HTR-8/SVneo (cell line): Measurements from ENCODE around the gene SLC26A1.
"Not testable (repeated sequence)": the region's sequence is repeated elsewhere in the genome, so short reads cannot be mapped to it uniquely, and the experiment has no call there.

Source experiments
- DNase-seq: peaks from one replicate; pipeline ENCODE4 v3.0.0; 2011; ENCODE audit warnings: low spot score, mixed read lengths; ENCODE audit not compliant: insufficient read length
- FAIRE-seq: peaks from 2 replicates; lab custom pipeline; 2011; peaks lifted over from hg19 to GRCh38; lab: Jason Lieb, UNC

Gene SLC26A1

DNA sequence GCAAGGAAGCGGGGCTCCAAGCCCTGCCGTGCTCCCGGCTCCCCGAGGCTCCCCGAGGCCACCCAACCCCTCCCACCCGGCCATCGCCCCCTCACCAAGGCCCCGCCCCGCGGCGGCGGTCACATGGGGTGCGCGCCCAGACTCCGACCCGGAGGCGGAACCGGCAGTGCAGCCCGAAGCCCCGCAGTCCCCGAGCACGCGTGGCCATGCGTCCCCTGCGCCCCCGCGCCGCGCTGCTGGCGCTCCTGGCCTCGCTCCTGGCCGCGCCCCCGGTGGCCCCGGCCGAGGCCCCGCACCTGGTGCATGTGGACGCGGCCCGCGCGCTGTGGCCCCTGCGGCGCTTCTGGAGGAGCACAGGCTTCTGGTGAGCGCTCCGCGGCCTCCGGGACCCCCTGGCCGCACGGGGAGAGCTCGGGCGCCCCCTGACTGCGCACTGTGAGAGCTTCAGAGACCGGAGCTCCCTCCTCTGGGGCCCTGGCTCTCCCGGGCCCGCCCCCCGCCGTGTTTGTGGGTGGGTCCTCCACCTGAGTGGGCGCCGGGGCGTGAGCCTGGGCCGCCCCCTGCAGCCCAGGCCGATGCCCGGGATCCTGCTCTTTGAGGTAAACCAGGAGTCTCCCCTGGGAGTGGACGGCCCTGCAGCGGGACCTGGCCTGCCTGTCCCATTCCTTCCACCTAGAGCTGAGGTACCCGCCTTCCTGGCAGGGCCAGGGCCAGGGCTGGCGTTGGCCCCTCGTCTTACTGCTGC lies 6.2 kb downstream of the SLC26A1 start, which contains the start of gene IDUA:
Gene IDUA, plus strand, starts transcription at position 166 of the 745 bp plus-strand sequence. Its CDS starts 41 bp downstream, at position 207.
- DNase-seq (peak; percentile 88), FAIRE-seq (peak; percentile 78)

DNA sequence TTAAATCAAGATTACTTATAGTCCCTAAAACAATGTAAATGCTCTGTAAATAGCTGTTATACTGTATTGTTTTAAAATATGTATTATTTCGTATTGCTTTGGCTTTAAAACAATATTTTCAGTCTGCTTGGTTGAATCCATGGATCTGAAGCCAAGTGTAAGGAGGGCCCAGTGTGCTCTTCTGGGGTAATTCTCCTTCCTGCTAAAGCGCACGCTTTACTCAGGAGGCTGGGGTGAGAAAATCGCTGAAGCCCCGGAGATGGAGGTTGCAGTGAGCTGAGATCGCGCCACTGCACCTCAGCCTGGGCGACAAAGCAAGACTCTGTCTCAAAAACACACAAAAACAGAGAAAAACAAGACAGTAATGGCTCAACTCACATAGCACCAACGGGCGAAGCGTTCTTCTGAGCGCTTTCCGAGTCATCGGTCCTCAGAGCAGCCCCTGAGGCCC lies 6.8 kb downstream of the SLC26A1 start:
- FAIRE-seq = no peak

DNA sequence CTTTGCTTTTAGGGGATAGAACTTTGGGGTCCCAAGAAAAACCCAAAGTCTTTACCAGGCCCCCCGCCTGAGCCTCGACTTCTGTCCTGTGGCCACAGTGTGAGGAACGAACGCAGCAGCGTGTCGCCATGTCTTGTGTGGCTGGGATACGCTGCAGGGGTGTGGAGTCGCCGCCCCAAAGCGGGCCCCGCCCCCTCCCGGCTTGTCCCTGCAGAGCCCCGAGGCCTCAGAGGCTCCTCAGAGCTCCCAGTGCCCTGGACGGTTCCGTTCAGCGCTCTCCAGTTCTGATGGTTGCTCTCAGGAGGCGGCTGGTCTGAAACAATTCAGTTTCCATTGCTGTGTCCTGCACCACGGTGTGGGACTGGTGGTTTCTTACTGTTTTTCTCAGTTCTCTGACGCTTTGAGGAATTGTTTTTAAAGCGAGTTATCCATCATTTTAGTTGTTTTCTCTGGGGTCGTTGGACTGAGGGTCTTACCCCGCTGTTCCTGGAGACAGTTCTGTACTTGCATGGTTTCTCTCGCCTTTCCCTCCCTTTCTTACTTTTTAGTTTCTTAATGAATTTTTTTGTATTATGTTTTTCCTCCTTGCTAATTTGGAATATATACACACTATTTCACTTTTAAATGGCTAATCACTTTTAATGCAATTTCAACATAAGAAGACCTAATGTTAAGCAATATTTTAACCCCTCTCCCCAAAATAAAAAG lies 7.9 kb downstream of the SLC26A1 start:
- no peak for DNase-seq
- no peak for FAIRE-seq

More for the DNA sequence above, 6.8 kb downstream of the SLC26A1 start:
- DNase-seq = no peak

DNA sequence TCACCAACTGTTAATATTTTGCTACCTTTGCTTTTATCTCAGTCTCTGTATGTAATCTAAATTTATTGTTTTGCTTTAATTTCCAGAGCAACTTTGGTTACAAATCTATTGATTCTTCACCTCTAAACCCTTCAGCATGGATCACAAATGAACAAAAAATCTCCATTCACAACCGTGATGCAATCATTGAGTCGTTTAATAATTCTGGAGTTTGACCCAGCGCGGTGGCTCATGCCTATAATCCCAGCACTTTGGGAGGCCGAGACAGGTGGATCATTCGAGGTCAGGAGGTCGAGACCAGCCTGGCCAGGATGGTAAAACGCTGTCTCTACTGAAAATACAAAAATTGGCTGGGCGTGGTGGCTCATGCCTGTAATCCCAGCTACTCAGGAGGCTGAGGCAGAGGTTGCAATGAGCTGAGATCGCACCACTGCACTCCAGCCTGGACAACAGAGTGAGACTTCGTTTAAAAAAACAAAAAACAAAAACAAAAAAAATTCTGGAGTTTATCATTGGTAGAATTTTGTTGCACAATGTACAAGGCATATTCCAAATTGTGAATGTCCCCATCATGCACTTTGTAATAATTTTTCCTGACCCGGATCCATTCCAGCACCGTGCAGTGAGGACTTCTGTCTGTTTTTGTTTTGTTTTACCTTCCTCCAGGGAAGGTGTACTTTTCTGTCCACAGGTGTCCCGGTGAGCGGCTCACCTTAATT lies 8.7 kb downstream of the SLC26A1 start:
- DNase-seq (no peak), FAIRE-seq (no peak)

DNA sequence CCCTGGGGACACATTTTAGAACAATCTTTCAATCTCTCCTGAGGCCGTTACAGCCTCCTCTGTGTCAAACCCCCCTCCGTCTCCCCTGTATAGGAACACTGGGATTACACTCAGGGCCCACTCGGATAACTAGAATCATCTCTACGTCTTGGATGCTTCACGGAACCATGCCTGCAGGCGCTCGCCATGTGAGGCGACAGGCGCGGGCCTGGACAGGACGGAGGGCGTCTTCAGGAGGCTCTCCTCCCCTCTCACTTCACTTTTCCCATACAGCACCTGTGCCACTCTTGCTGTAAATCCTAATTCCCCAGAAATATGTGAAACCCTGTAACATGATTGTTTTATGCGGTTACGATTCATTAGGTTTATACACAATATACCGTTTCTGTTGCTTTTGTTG lies 10.4 kb downstream of the SLC26A1 start:
- DNase-seq (no peak), FAIRE-seq (no peak)

DNA sequence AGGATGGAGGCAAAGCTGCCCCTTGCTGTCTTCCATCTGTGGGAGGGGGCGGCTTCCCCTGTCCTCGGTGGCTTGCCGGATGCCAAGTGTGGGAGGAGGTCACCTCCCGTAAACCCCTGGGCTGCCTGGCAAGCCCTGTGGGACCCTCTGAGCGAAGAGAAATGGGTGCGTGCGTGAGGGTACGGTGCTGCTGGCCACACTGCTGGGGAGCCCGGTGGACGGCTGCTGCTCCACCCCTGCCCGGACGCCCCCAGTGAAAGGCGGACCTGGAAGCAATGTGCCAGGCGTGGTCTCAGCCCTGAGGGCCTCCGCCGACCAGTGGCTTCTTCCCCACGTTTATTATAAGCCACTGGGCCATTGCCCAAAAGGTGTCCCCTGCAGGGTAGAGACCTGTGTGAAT lies 10.9 kb downstream of the SLC26A1 start:
- DNase-seq (no peak), FAIRE-seq (no peak)

DNA sequence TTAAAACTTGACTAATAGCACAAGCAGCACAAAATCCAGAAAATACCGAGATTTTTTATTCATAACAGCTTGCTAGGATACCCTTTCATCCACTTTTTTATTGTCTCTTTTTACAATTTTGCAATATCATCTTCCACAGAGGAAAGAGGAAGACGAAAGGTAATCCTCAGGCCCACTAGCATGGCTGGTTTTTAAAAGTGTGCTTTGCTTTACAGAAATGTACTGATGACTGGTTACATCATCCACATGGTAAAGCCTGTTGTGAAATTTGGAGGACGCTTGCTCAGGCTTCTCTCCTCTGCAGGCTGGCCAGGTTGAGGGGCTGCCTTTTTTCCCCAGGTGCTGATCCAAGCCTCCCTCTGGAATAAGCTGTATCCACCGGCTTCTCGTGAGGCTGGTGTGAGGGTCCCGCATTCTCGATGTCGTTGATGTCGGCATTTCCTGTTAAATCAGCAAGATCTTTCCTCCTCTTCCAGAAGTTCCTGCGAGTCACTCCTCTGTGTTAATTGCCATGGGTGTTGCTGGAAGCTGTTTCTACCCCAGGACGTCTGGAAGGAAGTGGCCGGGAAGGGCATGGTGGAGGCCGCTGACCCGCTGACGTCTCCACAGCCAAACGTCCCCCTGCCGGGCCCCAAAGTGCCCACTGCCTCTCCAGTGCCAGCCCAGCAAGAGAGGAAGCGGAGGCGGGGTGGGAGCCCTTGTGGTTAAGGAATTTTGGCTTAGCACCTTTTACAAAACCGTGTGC lies 14.1 kb downstream of the SLC26A1 start:
- DNase-seq = no peak
- no peak for FAIRE-seq

DNA sequence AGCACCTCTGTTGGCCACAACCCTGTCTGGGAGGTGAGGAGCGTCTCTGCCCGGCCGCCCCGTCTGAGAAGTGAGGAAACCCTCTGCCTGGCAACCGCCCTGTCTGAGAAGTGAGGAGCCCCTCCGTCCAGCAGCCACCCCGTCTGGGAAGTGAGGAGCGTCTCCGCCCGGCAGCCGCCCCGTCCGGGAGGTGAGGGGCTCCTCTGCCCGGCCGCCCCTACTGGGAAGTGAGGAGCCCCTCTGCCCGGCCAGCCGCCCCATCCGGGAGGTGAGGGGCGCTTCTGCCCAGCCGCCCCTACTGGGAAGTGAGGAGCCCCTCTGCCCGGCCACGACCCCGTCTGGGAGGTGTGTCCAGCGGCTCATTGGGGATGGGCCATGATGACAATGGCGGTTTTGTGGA lies 17.2 kb downstream of the SLC26A1 start:
- not testable (repeated sequence) for FAIRE-seq, DNase-seq

DNA sequence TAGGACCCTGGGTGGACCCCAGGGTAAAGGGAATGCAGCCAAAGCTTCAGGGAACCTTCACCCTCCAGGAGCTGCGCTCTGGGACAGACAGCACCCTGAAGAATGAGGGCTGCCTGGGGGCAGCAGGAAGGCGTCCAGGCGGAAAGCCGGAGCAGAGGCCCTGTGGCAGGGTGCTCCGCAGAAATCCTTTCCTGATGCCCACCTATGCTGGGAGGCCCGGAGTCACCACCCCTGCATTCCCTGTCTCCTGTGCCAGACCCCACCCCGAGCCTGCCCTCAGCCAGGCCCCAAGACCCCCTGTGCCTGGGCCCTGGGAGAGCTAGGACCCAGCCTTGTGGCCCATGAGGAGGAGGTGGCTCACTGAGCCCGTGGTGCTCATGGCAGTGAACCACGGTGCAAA lies 18.5 kb downstream of the SLC26A1 start:
- FAIRE-seq (no peak), DNase-seq (no peak)

DNA sequence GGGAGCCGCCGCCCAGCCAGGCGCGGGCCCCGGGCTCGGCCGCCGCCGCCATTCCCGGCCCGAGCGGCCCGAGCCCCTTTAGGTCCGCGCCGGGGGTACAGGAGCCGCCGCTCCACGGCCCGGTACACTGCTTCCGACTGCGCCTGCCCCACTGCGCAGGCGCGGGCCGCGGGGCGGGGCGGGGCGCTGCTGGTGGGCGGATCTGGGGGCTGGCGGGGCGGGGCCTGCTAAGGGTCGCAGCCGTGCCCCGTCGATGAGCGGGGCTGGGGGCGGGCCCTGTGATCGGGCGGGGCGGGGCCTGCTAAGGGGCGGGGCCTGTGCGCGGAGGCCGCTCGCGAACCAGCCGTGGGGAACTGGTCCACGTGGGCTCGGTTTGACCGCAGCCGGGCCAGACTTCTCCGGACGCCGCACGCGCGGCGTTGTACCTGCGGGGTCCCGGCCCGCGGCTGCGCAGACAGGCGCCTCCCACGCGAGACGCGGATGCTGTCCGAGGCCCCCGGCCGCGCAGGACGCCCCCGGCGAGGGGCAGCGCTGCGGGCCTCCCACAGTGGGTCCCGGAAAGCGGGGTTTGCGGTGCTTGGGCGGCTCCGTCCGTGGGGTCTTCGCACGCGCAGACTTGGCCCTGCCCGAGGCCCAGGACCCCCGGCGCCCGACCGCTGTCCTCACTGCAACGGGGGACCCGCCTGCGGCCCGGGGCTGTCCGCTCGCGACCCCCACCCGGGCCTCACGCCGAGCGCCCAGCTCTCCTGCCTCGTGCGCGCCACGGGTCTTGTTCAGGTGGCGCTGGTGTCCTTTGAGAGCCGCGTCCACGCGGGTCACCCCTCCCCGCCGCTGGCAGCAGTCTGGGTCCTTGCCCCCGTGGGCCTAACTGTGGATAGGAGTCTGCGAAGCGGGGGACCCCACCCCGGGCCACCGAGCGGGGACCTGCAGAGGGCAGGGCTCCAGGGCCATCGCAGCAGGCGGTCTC lies 19.5 kb downstream of the SLC26A1 start, which contains the start of gene DGKQ:
Gene DGKQ, minus strand, starts transcription at position 139 of the 967 bp plus-strand sequence. Its CDS starts 87 bp downstream, at position 52.
- FAIRE-seq (peak; percentile 54), DNase-seq (peak; percentile 87)

DNA sequence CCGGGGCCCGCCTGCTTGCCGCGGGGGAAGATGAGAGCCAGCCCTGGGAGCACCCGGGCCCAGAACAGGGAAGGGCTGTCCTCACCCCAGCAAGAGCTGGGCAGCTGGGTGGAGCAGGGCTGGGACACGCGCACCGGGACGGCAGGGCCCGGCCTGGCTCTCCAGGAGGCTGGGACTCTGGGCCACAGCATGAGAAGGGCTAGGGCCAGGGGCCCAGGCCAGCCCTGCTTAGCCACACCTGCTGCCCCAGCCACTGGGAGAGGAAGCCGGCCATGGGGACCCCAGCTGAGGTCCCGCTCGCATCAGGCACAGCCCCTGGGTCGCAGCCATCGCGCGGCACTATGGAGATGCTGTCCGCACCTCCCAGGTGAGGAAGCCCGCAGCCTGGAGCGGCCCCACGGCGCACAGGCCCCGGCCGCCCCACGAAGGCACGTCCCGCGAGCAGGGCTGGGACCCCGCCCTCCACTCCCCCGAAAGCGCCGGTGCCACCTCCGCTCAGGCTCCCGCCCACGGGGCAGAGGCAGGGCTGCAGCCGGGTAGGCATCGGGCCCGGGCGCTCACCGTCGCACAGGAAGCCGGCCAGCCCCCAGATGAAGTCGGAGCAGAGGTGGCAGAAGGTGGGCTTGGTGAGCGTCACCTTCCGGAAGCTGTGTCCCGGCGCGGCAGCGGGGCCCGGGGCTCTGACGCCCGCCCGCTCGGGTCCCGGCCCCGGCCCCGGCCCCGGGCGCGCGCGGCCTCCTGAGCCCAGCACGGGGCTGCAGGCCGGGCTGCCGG lies 20.4 kb downstream of the SLC26A1 start:
- FAIRE-seq = no peak

DNA sequence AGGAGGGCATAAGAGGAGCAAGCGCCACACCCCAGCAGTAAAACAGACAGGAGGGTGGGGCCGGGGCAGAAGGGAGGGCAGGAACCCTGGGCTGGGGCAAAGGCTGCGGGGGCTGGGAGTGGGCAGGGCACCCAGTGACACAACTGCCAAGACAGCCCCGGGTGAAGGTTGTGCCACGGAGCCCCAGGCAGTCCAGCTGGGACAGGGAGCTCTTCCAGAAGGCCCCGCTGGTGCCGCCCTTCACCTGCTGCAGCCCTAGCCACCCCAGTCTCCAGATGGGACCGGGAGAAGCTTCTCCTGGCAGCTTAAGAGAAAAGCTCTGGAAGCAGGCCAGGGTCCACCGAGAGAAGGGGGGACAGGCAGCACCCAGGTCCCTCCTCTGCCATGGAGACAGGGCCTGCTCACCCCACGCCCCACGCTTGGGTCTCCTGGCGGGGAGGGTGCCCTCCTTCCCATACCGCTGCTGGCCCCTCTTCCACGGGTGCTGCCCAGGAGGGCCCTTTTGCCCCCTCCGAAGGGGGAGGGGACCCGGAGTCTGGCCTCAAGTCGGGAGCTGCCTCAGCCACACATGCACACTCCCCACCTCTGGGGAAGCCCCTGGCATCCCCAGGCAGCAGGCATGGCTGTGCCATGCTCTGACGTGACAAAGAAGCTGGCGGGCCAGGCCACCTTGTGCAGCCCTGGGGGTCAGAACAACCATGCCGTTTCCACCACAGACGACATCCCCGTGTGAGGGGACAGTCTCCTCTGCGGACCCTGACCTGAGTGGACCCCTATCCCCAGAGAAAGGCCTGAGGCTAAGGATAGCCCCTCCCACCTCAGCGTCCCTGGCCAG lies 21.3 kb downstream of the SLC26A1 start:
- FAIRE-seq (no peak), DNase-seq (no peak)

More for the DNA sequence above, 20.4 kb downstream of the SLC26A1 start:
- peak; percentile 44 for DNase-seq

DNA sequence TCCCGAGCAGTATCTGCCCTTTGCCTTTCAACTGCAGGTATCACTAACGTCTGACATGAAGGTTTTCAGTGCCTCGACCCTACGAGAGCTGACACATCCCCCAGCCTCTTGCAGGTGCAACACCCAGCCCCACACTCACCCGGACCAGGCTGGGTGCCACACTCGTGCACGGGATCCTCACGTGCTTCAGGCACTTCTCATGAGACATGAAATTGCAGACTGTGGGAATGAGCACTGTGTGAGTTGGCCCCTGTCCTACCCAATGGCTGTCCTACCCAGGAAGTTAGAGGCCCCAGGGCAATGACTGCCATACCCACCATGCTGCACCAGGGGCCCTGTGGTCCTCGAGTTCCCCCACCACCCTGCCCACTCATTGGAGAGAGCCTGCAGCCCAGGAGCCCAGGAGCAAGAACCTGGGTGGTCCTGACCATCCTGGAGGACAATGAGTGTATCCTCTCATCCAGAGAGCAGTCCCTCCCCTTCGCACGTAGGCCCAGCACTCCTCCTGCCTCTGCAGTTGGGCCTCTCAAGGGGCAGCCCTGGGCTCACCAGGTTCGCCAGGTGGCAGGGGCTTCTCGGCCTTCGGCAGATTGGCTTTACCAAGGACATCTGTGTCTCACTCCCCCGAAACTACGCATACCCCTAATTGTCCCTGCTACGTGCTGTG lies 22.2 kb downstream of the SLC26A1 start:
- FAIRE-seq (no peak), DNase-seq (no peak)

DNA sequence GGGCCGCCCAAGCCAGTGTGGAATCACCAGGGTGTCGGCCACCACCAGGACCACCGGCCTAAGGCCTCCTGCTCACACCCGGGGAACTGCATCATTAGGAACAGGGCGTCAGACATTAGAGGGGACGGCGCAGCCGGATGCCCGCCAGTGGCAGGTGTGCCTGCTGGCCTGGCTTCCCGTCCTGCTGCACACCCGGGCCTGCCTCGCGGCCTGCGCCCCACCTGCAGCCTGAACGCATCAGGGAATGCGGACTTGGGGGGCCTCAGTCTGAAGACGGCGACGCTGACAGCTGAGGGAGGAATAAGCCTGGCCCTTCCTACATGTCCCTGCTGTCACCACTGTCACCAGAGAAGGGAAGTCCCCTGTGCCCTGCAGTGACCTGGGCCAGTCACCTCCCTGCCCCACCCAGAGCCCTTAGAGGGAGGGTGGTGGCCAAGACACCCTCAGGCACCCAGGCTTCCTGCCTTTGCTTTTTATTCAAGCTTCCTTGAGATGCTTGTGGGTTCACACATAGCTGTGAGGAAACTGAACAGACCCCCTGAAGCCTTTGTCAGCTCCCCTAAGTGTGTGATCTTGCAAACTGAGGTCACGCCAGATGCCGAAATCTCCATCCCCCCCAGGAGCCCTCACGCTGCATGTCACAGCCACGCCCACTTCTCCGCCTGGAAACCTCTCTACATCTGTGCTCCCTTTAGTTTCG lies 23.0 kb downstream of the SLC26A1 start:
- no peak for DNase-seq
- FAIRE-seq = no peak

DNA sequence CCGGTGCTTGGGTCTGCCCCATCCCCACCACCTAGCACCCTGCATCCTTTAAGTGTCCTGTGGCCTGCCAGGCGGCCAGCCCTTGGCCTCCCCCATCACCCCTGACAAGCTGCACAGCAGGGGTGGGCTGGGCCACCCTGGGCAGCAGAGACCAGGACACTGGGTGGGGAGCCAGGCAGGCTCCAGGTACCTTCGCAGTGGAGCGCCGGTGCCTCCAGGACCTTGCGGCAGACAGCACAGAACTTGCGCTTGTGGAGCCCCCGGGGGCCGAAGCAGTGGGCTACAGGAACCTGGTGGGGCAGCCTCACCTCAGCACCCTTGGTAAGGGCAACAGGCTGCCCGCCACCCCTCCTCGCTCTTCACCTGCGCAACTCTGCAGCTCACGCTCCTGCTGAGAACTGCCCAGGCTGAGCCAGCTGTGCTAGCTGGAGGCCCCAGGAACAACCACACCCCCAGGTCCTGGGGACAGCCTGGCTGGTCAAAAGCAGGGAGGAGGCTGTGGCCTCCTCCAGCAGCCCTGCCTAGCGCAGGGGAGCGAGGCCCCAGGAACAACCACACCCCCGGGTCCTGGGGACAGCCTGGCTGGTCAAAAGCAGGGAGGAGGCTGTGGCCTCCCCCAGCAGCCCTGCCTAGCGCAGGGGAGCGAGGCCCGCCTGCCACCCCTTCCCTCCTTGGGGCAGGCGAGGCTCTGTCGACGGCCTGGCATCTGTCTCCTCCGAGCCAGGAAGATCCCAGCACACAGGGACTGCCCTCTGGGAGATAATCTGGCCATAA lies 24.4 kb downstream of the SLC26A1 start:
- FAIRE-seq (no peak), DNase-seq (no peak)
